Measurements from ENCODE around the gene RNF227. TPM values are rescaled to one million over a fixed set of nuclear protein-coding genes. Genes with fewer than 3 reads are reported as not detected.

The RNF227 gene
- total and polyA plus RNA-seq, 2 donors, result 2.7 to 5.8 TPM

DNA sequence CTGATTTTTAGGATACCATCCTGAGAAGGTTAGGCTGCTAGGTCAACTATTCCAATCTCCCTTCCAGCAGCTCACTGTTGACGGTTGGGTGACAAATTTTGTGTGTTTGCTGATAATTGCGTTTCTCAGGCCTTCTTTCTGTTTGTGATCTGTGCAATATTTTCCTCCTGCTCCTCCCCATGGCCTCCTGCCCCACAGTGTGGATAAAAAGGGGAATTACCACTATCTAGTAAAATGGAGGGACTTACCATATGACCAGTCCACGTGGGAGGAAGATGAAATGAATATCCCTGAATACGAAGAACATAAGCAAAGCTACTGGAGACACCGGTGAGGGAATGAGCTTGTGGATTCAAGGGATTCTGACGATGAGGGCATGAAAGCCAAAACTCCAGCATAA, 18.3 kb downstream of the RNF227 start:
- DNase-seq (ENCODE audit: low read depth in 6 of 9, low spot score in 9 of 9), result peak in 1 of 9 donors; percentile 29
- H3K4me1 ChIP-seq (ENCODE audit: control insufficient read depth in 2 of 2, insufficient read depth in 2 of 2, low read length in 2 of 2), result peaks cover 0 to 3% of the 10 kb centered on the region in 2 donors
- 87% methylated on average over 6 of the region's 6 CpGs for WGBS

DNA sequence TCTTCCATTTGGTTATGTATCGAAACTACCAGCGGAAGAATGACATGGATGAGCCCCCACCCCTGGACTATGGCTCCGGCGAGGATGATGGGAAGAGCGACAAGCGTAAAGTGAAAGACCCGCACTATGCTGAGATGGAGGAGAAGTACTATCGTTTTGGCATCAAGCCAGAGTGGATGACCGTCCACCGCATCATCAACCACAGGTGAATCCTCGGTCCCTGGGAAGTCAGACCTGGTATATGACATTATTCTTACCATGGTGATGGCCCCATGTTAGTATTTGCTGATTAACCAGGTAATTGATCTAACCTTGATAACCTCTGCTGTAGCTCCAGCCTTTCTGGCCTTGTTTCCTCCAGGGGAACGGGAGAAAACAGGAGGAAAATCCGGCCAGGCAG, 19.0 kb downstream of the RNF227 start:
- H3K27ac ChIP-seq (ENCODE audit: low read depth in 1 of 2, low read length in 1 of 2), result no peak overlapping the region
- no peak overlapping the region for H3K4me3 ChIP-seq (ENCODE audit: low read length in 2 of 2)
- 97% methylated on average over 13 of the region's 13 CpGs for WGBS
- H3K4me1 ChIP-seq (ENCODE audit: control insufficient read depth in 2 of 2, insufficient read depth in 2 of 2, low read length in 2 of 2), result no peaks in the 10 kb centered on the region
- no peak for DNase-seq (ENCODE audit: low read depth in 6 of 9, low spot score in 9 of 9)
- H3K27me3 ChIP-seq (ENCODE audit: control insufficient read depth in 2 of 2, insufficient read depth in 1 of 2, low read length in 1 of 2), result no peaks in the 10 kb centered on the region
- H3K9me3 ChIP-seq (ENCODE audit: control insufficient read depth in 2 of 2, insufficient read depth in 1 of 2, low read length in 1 of 2), result no peaks in the 10 kb centered on the region
- peaks cover 83 to 90% of the 10 kb centered on the region in 2 donors for H3K36me3 ChIP-seq (ENCODE audit: control insufficient read depth in 2 of 2, insufficient read depth in 2 of 2, low read length in 1 of 2)

More for the DNA sequence above, 18.3 kb downstream of the RNF227 start:
- Histone ChIP-seq H3K4me3 (ENCODE audit: low read length in 2 of 2) (no peak overlapping the region), H3K27me3 (ENCODE audit: control insufficient read depth in 2 of 2, insufficient read depth in 1 of 2, low read length in 1 of 2) (no peaks in the 10 kb centered on the region), H3K27ac (ENCODE audit: low read depth in 1 of 2, low read length in 1 of 2) (no peak overlapping the region), H3K36me3 (ENCODE audit: control insufficient read depth in 2 of 2, insufficient read depth in 2 of 2, low read length in 1 of 2) (peaks cover 90 to 94% of the 10 kb centered on the region in 2 donors), H3K9me3 (ENCODE audit: control insufficient read depth in 2 of 2, insufficient read depth in 1 of 2, low read length in 1 of 2) (no peaks in the 10 kb centered on the region)

DNA sequence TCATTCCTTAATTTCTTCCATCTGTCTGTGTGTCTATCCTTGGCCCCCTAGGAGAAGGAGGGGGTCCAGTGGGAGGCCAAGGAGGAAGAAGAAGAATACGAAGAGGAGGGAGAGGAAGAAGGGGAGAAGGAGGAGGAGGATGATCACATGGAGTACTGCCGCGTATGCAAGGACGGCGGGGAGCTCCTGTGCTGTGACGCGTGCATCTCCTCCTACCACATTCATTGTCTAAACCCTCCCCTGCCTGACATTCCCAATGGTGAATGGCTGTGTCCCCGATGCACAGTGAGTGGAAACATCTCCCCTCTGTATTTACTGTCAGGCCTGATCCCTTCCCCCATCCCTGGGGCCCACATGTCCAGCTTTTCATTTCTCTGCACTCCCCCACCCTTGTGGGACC, 21.2 kb downstream of the RNF227 start:
- H3K4me3 ChIP-seq (ENCODE audit: low read length in 2 of 2), result no peak overlapping the region
- H3K4me1 ChIP-seq (ENCODE audit: control insufficient read depth in 2 of 2, insufficient read depth in 2 of 2, low read length in 2 of 2), result peaks cover 0 to 3% of the 10 kb centered on the region in 2 donors
- no peaks in the 10 kb centered on the region for H3K27me3 ChIP-seq (ENCODE audit: control insufficient read depth in 2 of 2, insufficient read depth in 1 of 2, low read length in 1 of 2)
- H3K27ac ChIP-seq (ENCODE audit: low read depth in 1 of 2, low read length in 1 of 2), result no peak overlapping the region
- WGBS, result 99% methylated on average over 8 of the region's 8 CpGs
- peaks cover 80 to 88% of the 10 kb centered on the region in 2 donors for H3K36me3 ChIP-seq (ENCODE audit: control insufficient read depth in 2 of 2, insufficient read depth in 2 of 2, low read length in 1 of 2)
- no peak for DNase-seq (ENCODE audit: low read depth in 6 of 9, low spot score in 9 of 9)
- H3K9me3 ChIP-seq (ENCODE audit: control insufficient read depth in 2 of 2, insufficient read depth in 1 of 2, low read length in 1 of 2), result no peaks in the 10 kb centered on the region

DNA sequence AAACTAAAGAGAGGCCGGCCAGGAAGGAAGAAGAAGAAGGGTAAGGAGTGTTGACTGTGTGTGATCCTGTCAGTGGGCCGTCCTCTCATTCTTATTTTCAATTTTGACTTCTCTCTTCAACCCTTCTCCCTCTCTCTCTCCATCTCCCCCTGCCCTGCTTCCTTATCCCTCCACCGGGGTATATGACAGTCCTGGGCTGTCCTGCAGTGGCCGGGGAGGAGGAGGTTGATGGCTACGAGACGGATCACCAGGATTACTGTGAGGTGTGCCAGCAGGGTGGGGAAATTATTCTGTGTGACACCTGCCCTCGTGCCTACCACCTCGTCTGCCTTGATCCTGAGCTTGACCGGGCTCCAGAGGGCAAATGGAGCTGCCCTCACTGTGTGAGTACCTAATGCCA, 21.9 kb downstream of the RNF227 start:
- Histone ChIP-seq H3K27ac (ENCODE audit: low read depth in 1 of 2, low read length in 1 of 2) (no peak overlapping the region), H3K9me3 (ENCODE audit: control insufficient read depth in 2 of 2, insufficient read depth in 1 of 2, low read length in 1 of 2) (no peaks in the 10 kb centered on the region), H3K27me3 (ENCODE audit: control insufficient read depth in 2 of 2, insufficient read depth in 1 of 2, low read length in 1 of 2) (no peaks in the 10 kb centered on the region), H3K4me1 (ENCODE audit: control insufficient read depth in 2 of 2, insufficient read depth in 2 of 2, low read length in 2 of 2) (peaks cover 0 to 9% of the 10 kb centered on the region in 2 donors), H3K4me3 (ENCODE audit: low read length in 2 of 2) (no peak overlapping the region), H3K36me3 (ENCODE audit: control insufficient read depth in 2 of 2, insufficient read depth in 2 of 2, low read length in 1 of 2) (peaks cover 77 to 88% of the 10 kb centered on the region in 2 donors)
- 99% methylated on average over 9 of the region's 9 CpGs for WGBS
- no peak for DNase-seq (ENCODE audit: low read depth in 6 of 9, low spot score in 9 of 9)

DNA sequence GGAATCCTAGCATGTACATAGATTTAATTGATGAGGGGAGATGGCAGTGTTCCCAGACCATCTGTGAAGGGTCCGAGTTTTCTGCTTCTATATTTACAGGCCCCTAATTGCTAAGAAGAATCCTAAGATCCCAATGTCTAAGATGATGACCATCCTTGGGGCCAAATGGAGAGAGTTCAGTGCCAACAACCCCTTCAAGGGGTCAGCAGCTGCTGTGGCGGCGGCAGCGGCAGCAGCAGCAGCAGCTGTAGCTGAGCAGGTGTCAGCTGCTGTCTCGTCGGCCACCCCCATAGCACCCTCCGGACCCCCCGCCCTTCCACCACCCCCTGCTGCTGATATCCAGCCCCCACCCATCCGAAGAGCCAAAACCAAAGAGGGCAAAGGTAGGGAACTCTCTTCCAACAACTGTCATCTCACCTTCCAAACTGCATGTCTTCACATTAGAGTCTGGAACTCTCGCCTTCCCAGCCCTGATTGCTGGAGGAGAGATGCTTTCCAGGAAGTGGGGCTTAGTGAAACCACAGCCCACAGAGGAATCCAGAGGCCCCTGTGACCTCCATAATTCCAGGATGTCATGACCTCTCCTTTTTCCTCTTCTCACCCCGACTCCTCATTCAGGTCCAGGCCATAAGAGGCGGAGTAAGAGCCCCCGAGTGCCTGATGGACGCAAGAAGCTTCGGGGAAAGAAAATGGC, 22.8 kb downstream of the RNF227 start:
- peaks cover 69 to 85% of the 10 kb centered on the region in 2 donors for H3K36me3 ChIP-seq (ENCODE audit: control insufficient read depth in 2 of 2, insufficient read depth in 2 of 2, low read length in 1 of 2)
- over 99% methylated on average over 15 of the region's 15 CpGs for WGBS
- DNase-seq (ENCODE audit: low read depth in 6 of 9, low spot score in 9 of 9), result no peak
- no peaks in the 10 kb centered on the region for H3K27me3 ChIP-seq (ENCODE audit: control insufficient read depth in 2 of 2, insufficient read depth in 1 of 2, low read length in 1 of 2)
- H3K4me1 ChIP-seq (ENCODE audit: control insufficient read depth in 2 of 2, insufficient read depth in 2 of 2, low read length in 2 of 2), result peaks cover 6 to 17% of the 10 kb centered on the region in 2 donors
- no peak overlapping the region for H3K4me3 ChIP-seq (ENCODE audit: low read length in 2 of 2)
- H3K27ac ChIP-seq (ENCODE audit: low read depth in 1 of 2, low read length in 1 of 2), result no peak overlapping the region
- no peaks in the 10 kb centered on the region for H3K9me3 ChIP-seq (ENCODE audit: control insufficient read depth in 2 of 2, insufficient read depth in 1 of 2, low read length in 1 of 2)

DNA sequence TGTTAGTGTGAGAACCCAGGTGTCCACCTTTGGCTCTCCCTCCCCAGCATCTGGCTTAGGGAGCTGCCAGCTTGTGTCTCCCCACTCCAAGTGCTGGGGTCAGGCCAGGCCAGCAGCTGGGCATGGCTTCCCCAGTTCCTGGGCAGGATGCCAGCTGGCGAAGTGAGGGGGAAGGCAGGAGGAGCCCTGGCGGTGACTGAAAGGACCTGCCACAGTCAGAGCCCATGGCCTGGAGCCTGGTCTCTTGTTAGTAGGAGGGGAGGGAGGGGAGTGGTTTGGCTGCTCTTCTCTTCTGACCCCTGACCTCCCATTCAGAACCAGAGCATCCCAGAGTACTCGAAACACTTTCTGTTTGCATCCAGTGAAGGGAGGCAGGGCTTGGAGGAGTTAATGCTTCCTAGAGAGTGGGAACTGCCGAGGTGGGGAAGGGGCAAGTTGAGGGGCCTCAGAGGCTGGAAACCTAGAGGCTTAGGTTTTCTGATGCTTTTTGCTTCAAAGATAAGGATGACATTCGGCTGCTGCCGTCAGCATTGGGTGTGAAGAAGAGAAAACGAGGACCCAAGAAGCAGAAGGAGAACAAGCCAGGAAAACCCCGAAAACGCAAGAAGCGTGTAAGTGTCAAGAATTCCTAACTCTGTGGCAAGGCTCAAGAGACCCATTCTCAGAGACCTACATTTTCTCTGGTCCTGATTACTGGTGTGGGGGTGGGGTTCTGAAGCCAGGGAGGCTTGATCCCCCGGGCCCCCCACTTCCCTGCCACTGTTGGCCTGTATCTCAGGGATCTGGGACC, 26.7 kb downstream of the RNF227 start:
- no peak overlapping the region for H3K4me3 ChIP-seq (ENCODE audit: low read length in 2 of 2)
- H3K27me3 ChIP-seq (ENCODE audit: control insufficient read depth in 2 of 2, insufficient read depth in 1 of 2, low read length in 1 of 2), result no peaks in the 10 kb centered on the region
- peaks cover 14 to 41% of the 10 kb centered on the region in 2 donors for H3K4me1 ChIP-seq (ENCODE audit: control insufficient read depth in 2 of 2, insufficient read depth in 2 of 2, low read length in 2 of 2)
- H3K36me3 ChIP-seq (ENCODE audit: control insufficient read depth in 2 of 2, insufficient read depth in 2 of 2, low read length in 1 of 2), result peaks cover 36 to 50% of the 10 kb centered on the region in 2 donors
- H3K9me3 ChIP-seq (ENCODE audit: control insufficient read depth in 2 of 2, insufficient read depth in 1 of 2, low read length in 1 of 2), result peaks cover 0 to 6% of the 10 kb centered on the region in 2 donors
- H3K27ac ChIP-seq (ENCODE audit: low read depth in 1 of 2, low read length in 1 of 2), result peak overlapping the region; percentile 73 to 96
- DNase-seq (ENCODE audit: low read depth in 6 of 9, low spot score in 9 of 9), result peak in 1 of 9 donors; percentile 10
- 80% methylated on average over 11 of the region's 11 CpGs for WGBS

DNA sequence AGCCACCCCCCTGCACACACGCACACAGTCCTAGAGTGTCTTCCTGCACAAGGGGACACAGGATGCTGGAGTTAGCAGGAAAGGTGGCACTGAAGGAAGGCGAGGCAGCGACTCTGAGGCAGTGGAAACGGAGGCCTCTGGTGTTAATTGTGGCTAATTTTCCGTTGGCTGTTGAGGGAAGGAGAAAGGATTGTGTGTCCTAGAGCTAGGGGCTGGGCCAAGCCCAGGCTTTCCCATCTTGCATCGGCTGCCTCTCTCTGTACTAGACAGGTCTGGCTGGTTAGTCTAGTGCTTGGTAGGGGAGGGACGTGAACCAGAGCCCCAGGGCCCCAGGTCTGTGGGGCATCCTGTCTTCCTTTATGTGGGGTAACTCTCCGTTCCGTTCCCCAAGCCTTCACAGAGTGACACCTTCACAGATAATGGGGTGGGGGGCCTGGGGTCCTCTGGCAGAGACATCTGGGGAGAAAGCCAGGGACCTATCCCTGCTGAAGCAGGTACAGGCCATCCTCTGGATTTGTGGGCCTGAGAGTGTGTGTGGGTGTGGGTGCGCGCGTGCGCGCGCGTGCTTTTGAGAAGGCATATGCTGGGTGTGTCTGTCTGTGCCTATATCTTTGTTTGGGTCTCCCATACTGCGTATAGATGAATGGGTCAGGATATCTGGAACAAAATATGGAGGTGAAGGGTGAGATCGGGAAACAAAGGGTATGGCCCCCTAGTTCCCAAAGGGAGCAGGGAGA, 27.7 kb downstream of the RNF227 start, which contains the start of gene CHD3:
CHD3 (plus strand) TSS at position 606 of the 737 bp plus-strand sequence. CDS start 212 bp downstream, outside the sequence.
- Histone ChIP-seq H3K27me3 (ENCODE audit: control insufficient read depth in 2 of 2, insufficient read depth in 1 of 2, low read length in 1 of 2) (no peaks in the 10 kb centered on the region), H3K36me3 (ENCODE audit: control insufficient read depth in 2 of 2, insufficient read depth in 2 of 2, low read length in 1 of 2) (peaks cover 25 to 40% of the 10 kb centered on the region in 2 donors), H3K4me1 (ENCODE audit: control insufficient read depth in 2 of 2, insufficient read depth in 2 of 2, low read length in 2 of 2) (peaks cover 17 to 46% of the 10 kb centered on the region in 2 donors), H3K9me3 (ENCODE audit: control insufficient read depth in 2 of 2, insufficient read depth in 1 of 2, low read length in 1 of 2) (peaks cover 0 to 6% of the 10 kb centered on the region in 2 donors), H3K27ac (ENCODE audit: low read depth in 1 of 2, low read length in 1 of 2) (peak within 1 kb of the TSS; percentile 95 to 96), H3K4me3 (ENCODE audit: low read length in 2 of 2) (peak within 1 kb of the TSS; percentile 82 to 87)
- 48% methylated on average over 18 of the region's 18 CpGs for WGBS
- peak in 2 of 9 donors; percentile 33 to 46 for DNase-seq (ENCODE audit: low read depth in 6 of 9, low spot score in 9 of 9)

DNA sequence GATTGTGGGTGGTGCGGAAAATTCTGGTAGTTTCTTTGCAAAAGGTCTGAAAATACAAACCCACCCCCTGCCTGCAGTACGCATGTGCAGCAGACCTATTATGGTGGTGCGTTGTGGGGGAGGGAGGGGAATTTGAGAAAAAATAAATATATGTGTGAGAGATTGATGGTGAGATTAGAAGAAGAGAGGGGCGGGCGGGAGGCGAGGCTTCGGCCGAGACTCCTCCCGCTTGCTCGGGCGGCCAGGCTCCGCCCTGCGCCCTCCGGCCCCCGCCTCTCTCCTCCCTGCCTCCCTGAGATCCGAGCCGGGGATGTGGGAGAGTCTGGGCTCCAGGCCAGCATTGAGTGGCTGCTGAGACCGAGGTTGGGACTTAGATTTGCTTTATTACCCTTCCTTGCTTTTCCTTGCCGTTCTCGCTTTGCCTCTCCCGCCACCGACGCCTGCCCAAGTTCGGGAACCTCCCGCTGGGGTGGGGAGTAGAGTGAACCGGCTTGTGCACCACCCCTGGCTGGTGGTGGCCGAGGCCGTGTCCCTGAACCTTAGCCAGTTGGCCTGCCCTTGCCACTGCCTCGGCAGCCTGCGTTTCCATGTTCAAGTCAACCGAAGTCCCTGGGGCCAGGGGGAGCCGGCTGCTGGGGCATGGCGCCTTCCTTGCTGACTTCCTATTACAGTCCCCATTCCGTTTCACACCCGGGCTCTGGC, 28.5 kb downstream of the RNF227 start:
- Histone ChIP-seq H3K36me3 (ENCODE audit: control insufficient read depth in 2 of 2, insufficient read depth in 2 of 2, low read length in 1 of 2) (peaks cover 22 to 33% of the 10 kb centered on the region in 2 donors), H3K27me3 (ENCODE audit: control insufficient read depth in 2 of 2, insufficient read depth in 1 of 2, low read length in 1 of 2) (no peaks in the 10 kb centered on the region), H3K4me1 (ENCODE audit: control insufficient read depth in 2 of 2, insufficient read depth in 2 of 2, low read length in 2 of 2) (peaks cover 21 to 52% of the 10 kb centered on the region in 2 donors), H3K9me3 (ENCODE audit: control insufficient read depth in 2 of 2, insufficient read depth in 1 of 2, low read length in 1 of 2) (peaks cover 0 to 6% of the 10 kb centered on the region in 2 donors), H3K4me3 (ENCODE audit: low read length in 2 of 2) (peak overlapping the region; percentile 82 to 87), H3K27ac (ENCODE audit: low read depth in 1 of 2, low read length in 1 of 2) (peak overlapping the region; percentile 95 to 96)
- peak in 8 of 9 donors; percentile 80 to 94 (median 88) for DNase-seq (ENCODE audit: low read depth in 6 of 9, low spot score in 9 of 9)
- WGBS, result under 1% methylated on average over 35 of the region's 35 CpGs

All from thymus (tissue), 11 donors.